ENCODE results near the gene LEF1.

- TF ChIP-seq GATA2 (IDR thresholded peaks at IDR 0.05; ENCODE audit: low read depth, low read length) = no peak
- no peak for TF ChIP-seq GATA3 (IDR thresholded peaks at IDR 0.05; ENCODE audit: low read depth, low read length)
Measured at GRCh38 chr4:108117418-108118182, 51.1 kb downstream of the LEF1 start.
